Colonic mucosa (tissue), 4 donors: ENCODE measurements around the gene NUP98. TPM values are rescaled to one million over a fixed set of nuclear protein-coding genes. Genes with fewer than 3 reads are reported as not detected.

Experiments used
- DNase-seq: peaks from one replicate; pipeline ENCODE4 v3.0.0-alpha.2; 2020
- H3K27ac ChIP-seq: fragments of 200-600 bp; one replicate; pipeline ENCODE4 v1.8.0; 2021
- H3K27me3 ChIP-seq: fragments of 200-600 bp; one replicate; pipeline ENCODE4 v1.8.0; 2021
- H3K36me3 ChIP-seq: fragments of 200-600 bp; one replicate; pipeline ENCODE4 v1.8.0; 2021
- H3K4me1 ChIP-seq: fragments of 200-600 bp; one replicate; pipeline ENCODE4 v1.8.0; 2021; ENCODE audit warnings: mild to moderate bottlenecking
- H3K4me3 ChIP-seq: fragments of 200-600 bp; one replicate; pipeline ENCODE4 v1.8.0; 2021
- H3K9ac ChIP-seq, 2 donors: one replicate each; pipeline ENCODE4 v1.7.0; 2013; ENCODE audit warnings: control low read depth in 2 of 2, low read depth in 2 of 2, low read length in 2 of 2
- H3K9me3 ChIP-seq: fragments of 200-600 bp; one replicate; pipeline ENCODE4 v1.8.0; 2021
- intact Hi-C: fragments of 100-400 bp; cut with DNase I; formaldehyde crosslinking; loops from one replicate; pipeline ENCODE4 v1.14.1; 2022
- total RNA-seq, 2 donors: library from RNA; stranded (reverse); fragmentation: NEBNext Ultra II Directional in 1 of 2; extraction: Animal tissue kit (Norgen Biotek cat#: 25700) in 1 of 2; gene quantifications; one replicate each; pipeline ENCODE4 v1.2.1, GENCODE V29; 2021
- TF ChIP-seq, protein P1 (sequence below): fragments of 200-600 bp; IDR thresholded peaks from one replicate; pipeline ENCODE4 v1.8.0; 2022; ENCODE audit warnings: antibody characterized with exemption, mild to moderate bottlenecking
- donor health status: healthy.
- donor health status: DM: no; HTN: no; CAD: no.
- donor health status: DM: no; HTN: no; CAD: no.

NUP98 gene
- total RNA-seq, 2 donors from 2014 or later: 59.2 to 76.7 TPM

DNA sequence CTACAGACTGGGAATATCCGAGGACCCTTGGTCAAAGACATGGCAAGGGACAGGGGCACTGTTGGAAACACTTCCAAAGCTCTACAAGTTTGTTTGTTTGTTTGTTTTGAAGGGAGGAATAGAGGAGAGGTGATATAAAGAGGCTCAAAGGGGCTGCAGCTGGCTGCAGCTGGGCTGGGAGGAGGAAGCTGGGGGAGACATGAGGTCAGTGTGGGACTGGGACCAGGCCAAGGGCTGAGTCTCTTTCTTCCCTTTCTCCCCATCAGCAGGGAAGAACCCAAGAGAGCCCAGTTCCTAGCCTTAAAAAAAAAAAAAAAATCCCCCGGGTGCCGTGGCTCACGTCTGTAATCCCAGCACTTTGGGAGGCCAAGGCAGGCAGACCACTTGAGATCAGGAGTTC, 38.4 kb upstream of the NUP98 start:
- intact Hi-C loops: no loop called here
- no peak for DNase-seq
- no peaks in the 10 kb centered on the region for H3K27me3 ChIP-seq
- peaks cover 20% of the 10 kb centered on the region for H3K4me1 ChIP-seq
- no peaks in the 10 kb centered on the region for H3K36me3 ChIP-seq
- H3K27ac ChIP-seq: peak overlapping the region; percentile 72
- TF ChIP-seq, protein P1, sequence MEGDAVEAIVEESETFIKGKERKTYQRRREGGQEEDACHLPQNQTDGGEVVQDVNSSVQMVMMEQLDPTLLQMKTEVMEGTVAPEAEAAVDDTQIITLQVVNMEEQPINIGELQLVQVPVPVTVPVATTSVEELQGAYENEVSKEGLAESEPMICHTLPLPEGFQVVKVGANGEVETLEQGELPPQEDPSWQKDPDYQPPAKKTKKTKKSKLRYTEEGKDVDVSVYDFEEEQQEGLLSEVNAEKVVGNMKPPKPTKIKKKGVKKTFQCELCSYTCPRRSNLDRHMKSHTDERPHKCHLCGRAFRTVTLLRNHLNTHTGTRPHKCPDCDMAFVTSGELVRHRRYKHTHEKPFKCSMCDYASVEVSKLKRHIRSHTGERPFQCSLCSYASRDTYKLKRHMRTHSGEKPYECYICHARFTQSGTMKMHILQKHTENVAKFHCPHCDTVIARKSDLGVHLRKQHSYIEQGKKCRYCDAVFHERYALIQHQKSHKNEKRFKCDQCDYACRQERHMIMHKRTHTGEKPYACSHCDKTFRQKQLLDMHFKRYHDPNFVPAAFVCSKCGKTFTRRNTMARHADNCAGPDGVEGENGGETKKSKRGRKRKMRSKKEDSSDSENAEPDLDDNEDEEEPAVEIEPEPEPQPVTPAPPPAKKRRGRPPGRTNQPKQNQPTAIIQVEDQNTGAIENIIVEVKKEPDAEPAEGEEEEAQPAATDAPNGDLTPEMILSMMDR: no peak
- H3K9me3 ChIP-seq: no peaks in the 10 kb centered on the region
- H3K9ac ChIP-seq: no peak overlapping the region
- no peak overlapping the region for H3K4me3 ChIP-seq

DNA sequence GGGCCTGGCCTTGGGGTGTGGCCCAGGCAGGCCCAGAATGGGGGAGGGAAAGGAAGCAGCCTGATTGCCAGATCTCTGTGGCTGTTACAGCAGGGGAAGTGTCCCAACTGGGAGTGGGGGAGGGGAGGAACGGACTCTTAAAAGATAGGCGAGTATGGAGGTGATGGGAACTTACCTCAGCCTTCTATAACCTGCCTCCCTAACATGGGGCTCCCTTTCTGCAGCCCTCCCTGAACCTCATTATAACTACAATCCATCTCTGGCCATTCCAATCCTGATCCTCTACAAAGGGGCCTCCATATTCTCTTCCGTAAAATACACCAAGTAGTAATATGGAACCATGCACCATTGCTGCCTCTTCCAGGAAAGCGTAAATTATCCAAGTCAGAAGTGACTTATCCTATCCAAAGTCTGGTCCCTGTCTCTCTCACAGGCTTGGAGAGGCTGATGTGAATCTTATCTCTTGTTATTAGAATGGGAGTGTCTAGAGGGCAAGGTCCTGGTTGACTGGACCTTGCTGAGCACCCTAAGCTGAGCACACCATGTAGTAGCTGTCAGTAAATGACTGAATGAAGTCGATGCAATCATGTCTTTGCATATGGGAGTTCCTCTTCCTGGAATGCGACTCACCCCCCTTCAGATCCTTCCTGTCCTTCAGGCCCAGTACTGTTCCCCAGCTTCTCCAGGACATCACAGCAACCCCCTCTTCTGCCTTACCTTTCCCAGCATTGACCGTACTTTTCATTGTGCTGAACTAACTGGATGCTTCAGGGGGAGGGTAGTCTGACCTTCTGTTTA, 37.5 kb upstream of the NUP98 start:
- Histone ChIP-seq H3K4me3 (no peak overlapping the region), H3K36me3 (no peaks in the 10 kb centered on the region), H3K27me3 (no peaks in the 10 kb centered on the region), H3K9ac (no peak overlapping the region), H3K4me1 (peaks cover 20% of the 10 kb centered on the region), H3K9me3 (no peaks in the 10 kb centered on the region), H3K27ac (peak overlapping the region; percentile 72)
- intact Hi-C loops: no loop called here
- TF ChIP-seq, protein P1: no peak
- peak; percentile 60 for DNase-seq

- no peaks in the 10 kb centered on the region for H3K27me3 ChIP-seq
- no peak for DNase-seq
- H3K9ac ChIP-seq: no peak overlapping the region
- H3K36me3 ChIP-seq: no peaks in the 10 kb centered on the region
- intact Hi-C loops: no loop called here
- peaks cover 20% of the 10 kb centered on the region for H3K4me1 ChIP-seq
- H3K4me3 ChIP-seq: no peak overlapping the region
- H3K9me3 ChIP-seq: no peaks in the 10 kb centered on the region
- TF ChIP-seq, protein P1: no peak
- peak overlapping the region; percentile 72 for H3K27ac ChIP-seq
Observed at GRCh38 chr11:3834349-3834663, 37.0 kb upstream of the NUP98 start.

DNA sequence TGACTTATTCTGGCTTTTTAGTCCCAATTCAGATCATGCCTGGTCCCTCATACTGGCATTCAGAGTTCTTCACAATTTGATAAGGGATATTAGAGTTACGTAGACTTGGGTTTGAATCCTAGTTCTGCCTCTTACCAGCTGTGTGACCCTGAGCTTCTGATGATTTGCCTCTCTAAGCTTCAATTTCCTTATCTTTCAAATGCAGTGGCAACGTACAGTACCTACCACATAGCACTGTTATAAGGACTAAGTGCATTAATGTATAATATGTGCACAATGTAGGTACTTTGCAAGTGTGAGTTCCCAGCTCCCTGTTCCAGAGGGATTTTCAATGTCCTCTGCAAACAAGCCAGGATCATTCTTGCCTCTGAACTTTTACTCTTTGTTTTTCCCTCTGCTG, 36.1 kb upstream of the NUP98 start:
- Histone ChIP-seq H3K27me3 (no peaks in the 10 kb centered on the region), H3K4me3 (no peak overlapping the region), H3K9ac (no peak overlapping the region), H3K4me1 (peaks cover 16% of the 10 kb centered on the region), H3K36me3 (no peaks in the 10 kb centered on the region), H3K27ac (no peak overlapping the region), H3K9me3 (no peaks in the 10 kb centered on the region)
- DNase-seq: no peak
- intact Hi-C loops: no loop called here
- TF ChIP-seq, protein P1: no peak

DNA sequence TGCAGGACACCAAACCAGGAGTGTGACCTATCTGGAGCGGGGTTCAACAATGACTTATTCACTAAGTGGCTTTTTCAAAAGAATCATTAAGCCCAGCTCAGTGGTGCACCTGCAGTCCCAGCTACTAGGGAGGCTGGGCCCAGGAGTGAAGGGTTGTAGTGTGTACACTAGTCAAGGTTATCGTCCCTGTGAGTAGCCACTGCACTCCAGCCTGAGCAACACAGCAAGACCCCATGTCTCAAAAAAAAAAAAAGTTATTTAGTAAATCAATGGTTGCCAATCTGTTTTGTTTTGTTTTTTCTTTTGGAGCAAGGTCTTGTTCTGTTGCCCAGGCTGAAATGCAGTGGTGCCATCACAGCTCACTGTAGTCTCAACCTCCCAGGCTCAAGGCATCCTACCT, 35.5 kb upstream of the NUP98 start:
- TF ChIP-seq, protein P1: no peak
- Histone ChIP-seq H3K4me3 (no peak overlapping the region), H3K27ac (no peak overlapping the region), H3K4me1 (peaks cover 16% of the 10 kb centered on the region), H3K9ac (no peak overlapping the region), H3K27me3 (no peaks in the 10 kb centered on the region), H3K36me3 (no peaks in the 10 kb centered on the region), H3K9me3 (no peaks in the 10 kb centered on the region)
- no peak for DNase-seq
- intact Hi-C loops: no loop called here
